ENCODE results near the gene IGFBP5. TPM values are rescaled to one million over a fixed set of nuclear protein-coding genes. Genes with fewer than 3 reads are reported as not detected.
A peak's percentile ranks its signal among the peaks of the same experiment; 100 is the strongest.

Gene IGFBP5
- total and polyA plus RNA-seq, 7 donors = 13.6 to 773 (median 254) TPM

- intact Hi-C loops (cut with DNase I) = no loop called here
- WGBS, 2 donors = 77 to 89% methylated on average over 3 of the region's 3 CpGs
- no peak for TF ChIP-seq EP300 (IDR thresholded peaks at IDR 0.05)
- no peak for TF ChIP-seq POLR2AphosphoS5 (IDR thresholded peaks at IDR 0.05)
- TF ChIP-seq POLR2A (IDR thresholded peaks at IDR 0.05) = no peak
- TF ChIP-seq CTCF (IDR thresholded peaks at IDR 0.05) = no peak
Measured at GRCh38 chr2:216645636-216645950, 49.8 kb downstream of the IGFBP5 start.

GRCh38 chr2:216644842-216645635 lies 50.3 kb downstream of the IGFBP5 start:
- Histone ChIP-seq H3K27ac (peak overlapping the region in 1 of 4 donors; percentile 70), H3K4me1 (peaks cover 0 to 15% (median 4%) of the 10 kb centered on the region in 4 donors), H3K36me3 (no peaks in the 10 kb centered on the region), H3K27me3 (peaks cover 0 to 11% (median 0%) of the 10 kb centered on the region in 3 donors), H3K9me3 (no peaks in the 10 kb centered on the region), H3K4me3 (no peak overlapping the region)
- 52 to 67% methylated on average over 4 of the region's 4 CpGs for WGBS, 2 donors
- no peak for DNase-seq
- intact Hi-C loops (cut with DNase I) = no loop called here
- TF ChIP-seq POLR2AphosphoS5 (IDR thresholded peaks at IDR 0.05) = no peak
- no peak for TF ChIP-seq POLR2A (IDR thresholded peaks at IDR 0.05)
- no peak for TF ChIP-seq EP300 (IDR thresholded peaks at IDR 0.05)
- TF ChIP-seq CTCF (IDR thresholded peaks at IDR 0.05) = no peak

More at GRCh38 chr2:216645636-216645950, 49.8 kb downstream of the IGFBP5 start:
- Histone ChIP-seq H3K27ac (peak overlapping the region in 1 of 4 donors; percentile 70), H3K36me3 (no peaks in the 10 kb centered on the region), H3K27me3 (peaks cover 0 to 10% (median 0%) of the 10 kb centered on the region in 3 donors), H3K9me3 (no peaks in the 10 kb centered on the region), H3K4me1 (peaks cover 0 to 15% (median 4%) of the 10 kb centered on the region in 4 donors), H3K4me3 (no peak overlapping the region)
- no peak for DNase-seq

- intact Hi-C loops (cut with DNase I) = no loop called here
- Histone ChIP-seq H3K4me3 (no peak overlapping the region), H3K36me3 (no peaks in the 10 kb centered on the region), H3K27ac (peak overlapping the region in 3 of 4 donors; percentile 1 to 70 (median 28)), H3K9me3 (no peaks in the 10 kb centered on the region), H3K4me1 (peaks cover 0 to 9% (median 4%) of the 10 kb centered on the region in 4 donors), H3K27me3 (peaks cover 0 to 19% (median 3%) of the 10 kb centered on the region in 3 donors)
- no peak for DNase-seq
- TF ChIP-seq EP300 (IDR thresholded peaks at IDR 0.05) (no peak), POLR2A (IDR thresholded peaks at IDR 0.05) (no peak), CTCF (IDR thresholded peaks at IDR 0.05) (no peak)
- 67 to 79% methylated on average over 5 of the region's 5 CpGs for WGBS, 2 donors
Measured at GRCh38 chr2:216643986-216644659, 51.2 kb downstream of the IGFBP5 start.

- H3K27ac ChIP-seq = peak overlapping the region in 2 of 4 donors; percentile 15 to 89
- no peak overlapping the region for H3K4me3 ChIP-seq
- DNase-seq = no peak
- H3K36me3 ChIP-seq = no peaks in the 10 kb centered on the region
- TF ChIP-seq CTCF (IDR thresholded peaks at IDR 0.05) (no peak), EP300 (IDR thresholded peaks at IDR 0.05) (no peak), POLR2A (IDR thresholded peaks at IDR 0.05) (no peak), POLR2AphosphoS5 (IDR thresholded peaks at IDR 0.05) (no peak)
- 19 to 67% methylated on average over 3 of the region's 3 CpGs for WGBS, 2 donors
- peaks cover 12 to 80% (median 48%) of the 10 kb centered on the region in 3 donors for H3K27me3 ChIP-seq
- H3K4me1 ChIP-seq = peaks cover 0 to 38% (median 24%) of the 10 kb centered on the region in 4 donors
- H3K9me3 ChIP-seq = no peaks in the 10 kb centered on the region
- intact Hi-C loops (cut with DNase I) = no loop called here
Measured at GRCh38 chr2:216637472-216637871, 57.9 kb downstream of the IGFBP5 start.

All from sigmoid colon (tissue), 7 donors.